Measurements from ENCODE around the gene ADGRD2. TPM values are rescaled to one million over a fixed set of nuclear protein-coding genes. Genes with fewer than 3 reads are reported as not detected.
A peak's percentile ranks its signal among the peaks of the same experiment; 100 is the strongest.

Gene ADGRD2
- total and polyA plus RNA-seq, 7 donors, result not detected

GRCh38 chr9:124513376-124513994, 63.2 kb downstream of the ADGRD2 start:
- Histone ChIP-seq H3K9me3 (no peaks in the 10 kb centered on the region), H3K27ac (no peak overlapping the region), H3K27me3 (peaks cover 0 to 14% (median 0%) of the 10 kb centered on the region in 3 donors), H3K36me3 (no peaks in the 10 kb centered on the region), H3K4me1 (no peaks in the 10 kb centered on the region), H3K4me3 (no peak overlapping the region)
- TF ChIP-seq CTCF (IDR thresholded peaks at IDR 0.05) (no peak), POLR2AphosphoS5 (IDR thresholded peaks at IDR 0.05) (no peak), POLR2A (IDR thresholded peaks at IDR 0.05) (no peak), EP300 (IDR thresholded peaks at IDR 0.05) (no peak)
- intact Hi-C loops (cut with DNase I), result no loop called here
- DNase-seq, result no peak
- 33 to 55% methylated on average over 5 of the region's 5 CpGs for WGBS, 2 donors

- Histone ChIP-seq H3K4me1 (no peaks in the 10 kb centered on the region), H3K4me3 (no peak overlapping the region), H3K27ac (no peak overlapping the region), H3K27me3 (peaks cover 0 to 14% (median 0%) of the 10 kb centered on the region in 3 donors), H3K9me3 (no peaks in the 10 kb centered on the region), H3K36me3 (no peaks in the 10 kb centered on the region)
- 72 to 84% methylated on average over 4 of the region's 4 CpGs for WGBS, 2 donors
- no peak for TF ChIP-seq EP300 (IDR thresholded peaks at IDR 0.05)
- no peak for TF ChIP-seq POLR2A (IDR thresholded peaks at IDR 0.05)
- no peak for TF ChIP-seq POLR2AphosphoS5 (IDR thresholded peaks at IDR 0.05)
- no peak for TF ChIP-seq CTCF (IDR thresholded peaks at IDR 0.05)
- no peak for DNase-seq
- intact Hi-C loops (cut with DNase I), result no loop called here
Observed at GRCh38 chr9:124514125-124514524, 63.9 kb downstream of the ADGRD2 start.

GRCh38 chr9:124514874-124515273, 64.6 kb downstream of the ADGRD2 start:
- intact Hi-C loops (cut with DNase I), result no loop called here
- no peak for TF ChIP-seq EP300 (IDR thresholded peaks at IDR 0.05)
- no peak for TF ChIP-seq POLR2A (IDR thresholded peaks at IDR 0.05)
- no peak for TF ChIP-seq POLR2AphosphoS5 (IDR thresholded peaks at IDR 0.05)
- no peak for TF ChIP-seq CTCF (IDR thresholded peaks at IDR 0.05)
- DNase-seq, result no peak
- no peaks in the 10 kb centered on the region for H3K9me3 ChIP-seq
- H3K27ac ChIP-seq, result no peak overlapping the region
- peaks cover 0 to 12% (median 0%) of the 10 kb centered on the region in 3 donors for H3K27me3 ChIP-seq
- no peaks in the 10 kb centered on the region for H3K4me1 ChIP-seq
- no peaks in the 10 kb centered on the region for H3K36me3 ChIP-seq
- WGBS, 2 donors, result 66 to 85% methylated on average over 5 of the region's 5 CpGs
- H3K4me3 ChIP-seq, result no peak overlapping the region

- WGBS, 2 donors, result 80 to 86% methylated on average over 5 of the region's 5 CpGs
- H3K36me3 ChIP-seq, result no peaks in the 10 kb centered on the region
- H3K27ac ChIP-seq, result no peak overlapping the region
- peaks cover 0 to 5% (median 0%) of the 10 kb centered on the region in 3 donors for H3K27me3 ChIP-seq
- no peaks in the 10 kb centered on the region for H3K4me1 ChIP-seq
- H3K9me3 ChIP-seq, result no peaks in the 10 kb centered on the region
- intact Hi-C loops (cut with DNase I), result no loop called here
- H3K4me3 ChIP-seq, result no peak overlapping the region
- peak; percentile 36 for DNase-seq
- TF ChIP-seq POLR2A (IDR thresholded peaks at IDR 0.05) (no peak), EP300 (IDR thresholded peaks at IDR 0.05) (no peak), CTCF (IDR thresholded peaks at IDR 0.05) (no peak), POLR2AphosphoS5 (IDR thresholded peaks at IDR 0.05) (no peak)
Observed at GRCh38 chr9:124517600-124517999, 67.3 kb downstream of the ADGRD2 start.

- intact Hi-C loops (cut with DNase I), result no loop called here
- Histone ChIP-seq H3K36me3 (no peaks in the 10 kb centered on the region), H3K9me3 (no peaks in the 10 kb centered on the region), H3K27me3 (peaks cover 0 to under 1% (median 0%) of the 10 kb centered on the region in 3 donors), H3K27ac (no peak overlapping the region), H3K4me3 (no peak overlapping the region), H3K4me1 (no peaks in the 10 kb centered on the region)
- WGBS, 2 donors, result 95 to 96% methylated on average over 7 of the region's 7 CpGs
- TF ChIP-seq EP300 (IDR thresholded peaks at IDR 0.05) (no peak), CTCF (IDR thresholded peaks at IDR 0.05) (no peak), POLR2AphosphoS5 (IDR thresholded peaks at IDR 0.05) (no peak), POLR2A (IDR thresholded peaks at IDR 0.05) (no peak)
- no peak for DNase-seq
Observed at GRCh38 chr9:124518116-124518515, 67.9 kb downstream of the ADGRD2 start.
